Lung (tissue), 12 donors: ENCODE data around the gene RASSF5. TPM values are rescaled to one million over a fixed set of nuclear protein-coding genes. Genes with fewer than 3 reads are reported as not detected.

ENCODE experiments used
- ATAC-seq: fragments of 200-7000 bp; cut with Tn5 transposase; one replicate; pipeline ENCODE4 v1.9.1; 2020; ENCODE audit warnings: moderate number of reproducible peaks; ENCODE audit not compliant: insufficient read depth, low FRiP score
- DNase-seq, 3 donors: peaks; one replicate each; pipeline ENCODE4 v3.0.0-alpha.2; 2013 to 2017
- H3K27ac ChIP-seq, 2 donors: one replicate each; pipeline ENCODE4 v1.5.1; 2013; ENCODE audit warnings: mild to moderate bottlenecking in 2 of 2, moderate library complexity in 2 of 2, control low read depth in 1 of 2, inconsistent platforms in 1 of 2, low read depth in 1 of 2, low read length in 1 of 2
- H3K27me3 ChIP-seq, 3 donors: one replicate each; pipeline ENCODE4 v1.5.1; 2013; ENCODE audit warnings: low read length in 2 of 3; ENCODE audit not compliant: control insufficient read depth in 3 of 3, insufficient read depth in 3 of 3
- H3K36me3 ChIP-seq, 4 donors: one replicate each; pipeline ENCODE4 v1.5.1; 2013; ENCODE audit warnings: low read length in 4 of 4, mild to moderate bottlenecking in 1 of 4, moderate library complexity in 1 of 4; ENCODE audit not compliant: control insufficient read depth in 4 of 4, insufficient read depth in 4 of 4
- H3K4me1 ChIP-seq, 5 donors: one replicate each; pipeline ENCODE4 v1.5.1; 2013; ENCODE audit warnings: low read length in 5 of 5, mild to moderate bottlenecking in 2 of 5, moderate library complexity in 1 of 5; ENCODE audit not compliant: control insufficient read depth in 5 of 5, insufficient read depth in 5 of 5
- H3K4me3 ChIP-seq: one replicate; pipeline ENCODE4 v1.5.1; 2013; ENCODE audit warnings: mild to moderate bottlenecking, control low read depth, moderate library complexity
- H3K9ac ChIP-seq, 2 donors: one replicate each; pipeline ENCODE4 v1.5.1; 2013; ENCODE audit warnings: low read length in 2 of 2, control low read depth in 1 of 2; ENCODE audit not compliant: insufficient read depth in 1 of 2
- H3K9me3 ChIP-seq, 4 donors: one replicate each; pipeline ENCODE4 v1.5.1; 2013; ENCODE audit warnings: low read length in 3 of 4, mild to moderate bottlenecking in 1 of 4, moderate library complexity in 1 of 4; ENCODE audit not compliant: control insufficient read depth in 4 of 4, insufficient read depth in 3 of 4
- CTCF ChIP-seq: IDR thresholded peaks from 2 replicates; pipeline ENCODE4 v1.5.1; 2012; ENCODE audit warnings: mild to moderate bottlenecking; ENCODE audit errors: control extremely low read depth, extremely low read depth
- WGBS, 2 donors: extraction: QIAGEN DNeasy Blood & Tissue Kit; methylation state at CpG; one replicate each; pipeline ENCODE4 v1.1.7; 2013; 5-methylcytosine and 5-hydroxymethylcytosine counted together
- polyA plus RNA-seq, 2 donors: library from polyadenylated mRNA; stranded (reverse); fragments of 200-250 nt; gene quantifications; one replicate each; pipeline ENCODE4 v1.2.1, GENCODE V29; 2013
- total RNA-seq, 2 donors: library from RNA; depleted of rRNA in 1 of 2; stranded (reverse); fragments of >200 nt in 1 of 2; gene quantifications; one replicate each; pipeline ENCODE4 v1.2.1, GENCODE V29; 2014 to 2021
- donor health status: control.
- donor health status: control.
- donor health status: Bipolar disorder and iron deficiency.
- donor health status: healthy.
- donor health status: DM: yes; HTN: yes; CAD: no.

RASSF5 gene
- total and polyA plus RNA-seq, 4 donors = 10.3 to 38.2 (median 30.7) TPM

- H3K27ac ChIP-seq = no peak overlapping the region
- TF ChIP-seq CTCF = no peak
- peaks cover 0 to 2% (median 0%) of the 10 kb centered on the region in 4 donors for H3K9me3 ChIP-seq
- 78 to 87% methylated on average over 7 of the region's 7 CpGs for WGBS, 2 donors
- no peaks in the 10 kb centered on the region for H3K27me3 ChIP-seq
- H3K4me1 ChIP-seq = peaks cover 0 to 18% (median 11%) of the 10 kb centered on the region in 5 donors
- ATAC-seq (no peak), DNase-seq (peak; percentile 58 to 83 (median 75))
- no peak overlapping the region for H3K9ac ChIP-seq
- peaks cover 17 to 52% (median 26%) of the 10 kb centered on the region in 4 donors for H3K36me3 ChIP-seq
- H3K4me3 ChIP-seq = no peak overlapping the region
These were observed 81.9 kb downstream of the RASSF5 start for GRCh38 chr1:206589206-206589605.

- peak; percentile 45 for ATAC-seq
- H3K27me3 ChIP-seq = no peaks in the 10 kb centered on the region
- H3K4me1 ChIP-seq = peaks cover 0 to 18% (median 11%) of the 10 kb centered on the region in 5 donors
- DNase-seq = no peak
- no peak overlapping the region for H3K27ac ChIP-seq
- H3K4me3 ChIP-seq = no peak overlapping the region
- WGBS, 2 donors = 59 to 75% methylated on average over 8 of the region's 8 CpGs
- H3K9me3 ChIP-seq = peaks cover 0 to 2% (median 0%) of the 10 kb centered on the region in 4 donors
- H3K9ac ChIP-seq = no peak overlapping the region
- TF ChIP-seq CTCF = no peak
- H3K36me3 ChIP-seq = peaks cover 21 to 52% (median 27%) of the 10 kb centered on the region in 4 donors
These were observed 82.9 kb downstream of the RASSF5 start for GRCh38 chr1:206590025-206590758.

GRCh38 chr1:206591226-206591625, 83.9 kb downstream of the RASSF5 start:
- H3K36me3 ChIP-seq = peaks cover 28 to 47% (median 32%) of the 10 kb centered on the region in 4 donors

More at GRCh38 chr1:206591226-206591625, 83.9 kb downstream of the RASSF5 start:
- Histone ChIP-seq H3K27me3 (no peaks in the 10 kb centered on the region), H3K27ac (no peak overlapping the region), H3K9me3 (peaks cover 0 to 2% (median 0%) of the 10 kb centered on the region in 4 donors), H3K4me3 (no peak overlapping the region), H3K9ac (no peak overlapping the region), H3K4me1 (peaks cover 0 to 18% (median 11%) of the 10 kb centered on the region in 5 donors)
- 86 to 93% methylated on average over 5 of the region's 5 CpGs for WGBS, 2 donors
- no peak for TF ChIP-seq CTCF
- ATAC-seq (no peak), DNase-seq (no peak)
